HG02943 (cell line): ENCODE data around the gene PROX1.
"Not testable (repeated sequence)": the region's sequence is repeated elsewhere in the genome, so short reads cannot be mapped to it uniquely, and the experiment has no call there.

Experiments
- ATAC-seq: cut with Tn5 transposase; IDR thresholded peaks from one replicate; pipeline ENCODE4 v1.9.1; 2021; ENCODE audit warnings: mild to moderate bottlenecking, low read depth, moderate library complexity; ENCODE audit not compliant: unreplicated experiment

The PROX1 gene

GRCh38 chr1:214066936-214067335 lies 79.2 kb downstream of the PROX1 start:
- ATAC-seq = no peak

GRCh38 chr1:214067397-214067796 lies 79.6 kb downstream of the PROX1 start:
- no peak for ATAC-seq

- no peak for ATAC-seq
Measured at GRCh38 chr1:214067853-214068703, 80.3 kb downstream of the PROX1 start.

- ATAC-seq = no peak
Measured at GRCh38 chr1:214068979-214069378, 81.2 kb downstream of the PROX1 start.

GRCh38 chr1:214071469-214071868 lies 83.7 kb downstream of the PROX1 start:
- no peak for ATAC-seq

GRCh38 chr1:214072426-214073157 lies 84.8 kb downstream of the PROX1 start:
- ATAC-seq = no peak

- no peak for ATAC-seq
Measured at GRCh38 chr1:214074477-214074876, 86.7 kb downstream of the PROX1 start.

- no peak for ATAC-seq
Measured at GRCh38 chr1:214075305-214075998, 87.7 kb downstream of the PROX1 start.

- ATAC-seq = no peak
Measured at GRCh38 chr1:214075999-214076707, 88.4 kb downstream of the PROX1 start.

- no peak for ATAC-seq
Measured at GRCh38 chr1:214076708-214077065, 88.9 kb downstream of the PROX1 start.

GRCh38 chr1:214078950-214079349 lies 91.2 kb downstream of the PROX1 start:
- ATAC-seq = no peak

GRCh38 chr1:214085325-214085724 lies 97.6 kb downstream of the PROX1 start:
- no peak for ATAC-seq

- ATAC-seq = no peak
Measured at GRCh38 chr1:214086945-214087344, 99.2 kb downstream of the PROX1 start.

- not testable (repeated sequence) for ATAC-seq
Measured at GRCh38 chr1:214089003-214089402, 101.2 kb downstream of the PROX1 start.
